GM11168 (cell line): ENCODE data around the gene KLF6.
"Not testable (repeated sequence)": the region's sequence is repeated elsewhere in the genome, so short reads cannot be mapped to it uniquely, and the experiment has no call there.

Experiments
- in situ Hi-C: fragments of 300-500 bp; cut with MboI; formaldehyde crosslinking; loops from one replicate; pipeline ENCODE4 v1.12.0; 2022; ENCODE audit warnings: low sequenced_read_pairs; ENCODE audit not compliant: unreplicated experiment

KLF6 gene

GRCh38 chr10:3738855-3739350, 46.1 kb downstream of the KLF6 start:
- in situ Hi-C loops: no loop called here

- in situ Hi-C loops: no loop called here
Measured at GRCh38 chr10:3737864-3738263, 47.1 kb downstream of the KLF6 start.

GRCh38 chr10:3735175-3735574, 49.8 kb downstream of the KLF6 start:
- in situ Hi-C loops: no loop called here

GRCh38 chr10:3734111-3734510, 50.9 kb downstream of the KLF6 start:
- in situ Hi-C loops: no loop called here

GRCh38 chr10:3732183-3732582, 52.8 kb downstream of the KLF6 start:
- in situ Hi-C loops: not testable (repeated sequence)

GRCh38 chr10:3729397-3729976, 55.5 kb downstream of the KLF6 start:
- in situ Hi-C loops: loop anchor here (10.0 kb wide), 1 partner anchor 265 kb away; no protein-coding TSS in a partner anchor

GRCh38 chr10:3728563-3728962, 56.4 kb downstream of the KLF6 start:
- in situ Hi-C loops: loop anchor here (10.0 kb wide), 1 partner anchor 264 kb away; no protein-coding TSS in a partner anchor

- in situ Hi-C loops: loop anchor here (10.0 kb wide), 1 partner anchor 262 kb away; no protein-coding TSS in a partner anchor
Measured at GRCh38 chr10:3727268-3727667, 57.7 kb downstream of the KLF6 start.
